Thyroid gland (tissue), 4 donors: ENCODE results near the gene SMARCB1.

Source experiments
- CTCF ChIP-seq, 6 experiments: fragments of 200-600 bp in 3 of 6; fragments of 450-650 bp in 3 of 6; sonication (generic) in 3 of 6; IDR thresholded peaks; one replicate each; pipeline ENCODE4 v1.5.1; 2016 to 2019; ENCODE audit warnings: antibody characterized with exemption in 6 of 6, mild to moderate bottlenecking in 2 of 6, inconsistent platforms in 1 of 6, moderate library complexity in 1 of 6
- POLR2A ChIP-seq, 2 donors: fragments of 450-650 bp; IDR thresholded peaks; one replicate each; pipeline ENCODE4 v1.6.1; 2017; ENCODE audit warnings: antibody characterized with exemption in 2 of 2, mild to moderate bottlenecking in 2 of 2, moderate library complexity in 1 of 2

- TF ChIP-seq CTCF (IDR thresholded peaks at IDR 0.05) (no peak), POLR2A (IDR thresholded peaks at IDR 0.05) (no peak)
These were observed 45.0 kb downstream of the SMARCB1 start for GRCh38 chr22:23831781-23832180.
